HG03025 (cell line): ENCODE measurements around the gene TGOLN2.
"Not testable (repeated sequence)": the region's sequence is repeated elsewhere in the genome, so short reads cannot be mapped to it uniquely, and the experiment has no call there.

Experiments
- ATAC-seq: cut with Tn5 transposase; IDR thresholded peaks from one replicate; pipeline ENCODE4 v1.9.1; 2021; ENCODE audit warnings: mild to moderate bottlenecking, moderate library complexity; ENCODE audit not compliant: unreplicated experiment, low FRiP score

Gene TGOLN2

GRCh38 chr2:85341269-85342029, 13.7 kb upstream of the TGOLN2 start:
- no peak for ATAC-seq

GRCh38 chr2:85340034-85340892, 12.5 kb upstream of the TGOLN2 start:
- ATAC-seq, result no peak

GRCh38 chr2:85334928-85335327, 7.1 kb upstream of the TGOLN2 start:
- ATAC-seq, result no peak

GRCh38 chr2:85333877-85334276, 6.1 kb upstream of the TGOLN2 start:
- ATAC-seq, result not testable (repeated sequence)

GRCh38 chr2:85330839-85331636, 3.2 kb upstream of the TGOLN2 start:
- no peak for ATAC-seq

- ATAC-seq, result not testable (repeated sequence)
Measured at GRCh38 chr2:85329701-85330100, 1.9 kb upstream of the TGOLN2 start.

GRCh38 chr2:85329181-85329651, 1.4 kb upstream of the TGOLN2 start:
- no peak for ATAC-seq

- no peak for ATAC-seq
Measured at GRCh38 chr2:85327160-85327821, 498 bp downstream of the TGOLN2 start.

- ATAC-seq, result peak; percentile 37
Measured at GRCh38 chr2:85326406-85327159, 1.2 kb downstream of the TGOLN2 start.

GRCh38 chr2:85325466-85325811, 2.4 kb downstream of the TGOLN2 start:
- ATAC-seq, result no peak

- ATAC-seq, result no peak
Measured at GRCh38 chr2:85324639-85325465, 2.9 kb downstream of the TGOLN2 start.

GRCh38 chr2:85323988-85324367, 3.8 kb downstream of the TGOLN2 start:
- not testable (repeated sequence) for ATAC-seq

GRCh38 chr2:85323351-85323987, 4.3 kb downstream of the TGOLN2 start:
- ATAC-seq, result no peak

- ATAC-seq, result no peak
Measured at GRCh38 chr2:85319796-85320195, 8.0 kb downstream of the TGOLN2 start.

GRCh38 chr2:85318222-85319074, 9.3 kb downstream of the TGOLN2 start:
- ATAC-seq, result no peak

GRCh38 chr2:85315921-85316320, 11.9 kb downstream of the TGOLN2 start:
- not testable (repeated sequence) for ATAC-seq

GRCh38 chr2:85314884-85315242, 12.9 kb downstream of the TGOLN2 start:
- ATAC-seq, result no peak
